Adipocyte (in vitro differentiated cells): ENCODE data around the gene RAET1G.
"Not testable (repeated sequence)": the region's sequence is repeated elsewhere in the genome, so short reads cannot be mapped to it uniquely, and the experiment has no call there.

Experiments
- DNase-seq: peaks from one replicate; pipeline ENCODE4 v3.0.0-alpha.2; 2015; ENCODE audit warnings: low read depth
- H3K27me3 ChIP-seq: replicated peaks from 2 replicates; pipeline ENCODE4 v1.7.0; 2013; ENCODE audit warnings: mild to moderate bottlenecking, low read length, moderate library complexity; ENCODE audit not compliant: control insufficient read depth, insufficient read depth
- H3K36me3 ChIP-seq: 2 replicates; pipeline ENCODE4 v1.7.0; 2013; ENCODE audit warnings: low read length, mild to moderate bottlenecking, moderate library complexity; ENCODE audit not compliant: control insufficient read depth, insufficient read depth, severe bottlenecking
- H3K4me1 ChIP-seq: 2 replicates; pipeline ENCODE4 v1.7.0; 2013; ENCODE audit warnings: mild to moderate bottlenecking, low read length, moderate library complexity; ENCODE audit not compliant: control insufficient read depth, insufficient read depth
- H3K4me3 ChIP-seq: 2 replicates; pipeline ENCODE4 v1.7.0; 2013; ENCODE audit warnings: mild to moderate bottlenecking, low read length, moderate library complexity
- H3K9ac ChIP-seq: 2 replicates; pipeline ENCODE4 v1.7.0; 2013; ENCODE audit warnings: mild to moderate bottlenecking, low read length, moderate library complexity
- H3K9me3 ChIP-seq: 2 replicates; pipeline ENCODE4 v1.7.0; 2013; ENCODE audit warnings: mild to moderate bottlenecking, low read length, moderate library complexity; ENCODE audit not compliant: control insufficient read depth

Gene RAET1G

DNA sequence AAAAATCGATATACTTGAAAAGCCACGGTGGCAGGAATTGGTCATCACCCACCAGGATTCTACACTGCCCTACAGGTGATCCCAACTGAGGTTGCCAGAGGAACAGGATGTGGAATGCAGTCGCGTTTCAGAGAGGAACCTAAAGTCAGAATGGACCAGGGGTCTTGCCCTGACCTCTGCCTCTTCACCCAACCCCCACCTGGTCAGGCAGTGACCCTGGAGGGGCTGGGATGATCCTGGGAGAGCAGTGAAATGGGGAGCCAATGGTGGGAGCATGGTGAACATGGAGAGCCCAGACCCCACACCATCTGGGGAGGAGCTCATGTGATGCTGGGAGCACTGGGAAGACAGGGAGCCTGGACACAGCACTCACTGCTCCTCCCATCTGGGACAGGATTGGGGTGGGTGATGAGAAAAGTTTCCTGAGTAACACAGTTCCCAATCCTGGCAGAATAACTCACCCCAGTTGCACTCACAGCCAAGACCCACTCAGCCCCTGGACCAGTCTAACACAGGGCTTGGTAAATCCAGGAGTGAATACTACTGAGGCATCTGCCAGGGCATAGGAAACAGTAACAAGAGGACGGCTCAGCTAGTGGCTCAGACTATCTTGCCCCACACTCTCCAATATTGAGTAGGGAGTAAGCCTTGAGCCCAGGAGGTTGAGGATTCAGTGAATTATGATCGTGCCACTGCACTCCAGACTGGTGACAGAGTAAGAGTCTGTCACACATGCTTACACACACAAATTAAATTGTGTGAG lies 17.2 kb upstream of the RAET1G start:
- Histone ChIP-seq H3K4me1 (peaks cover 10% of the 10 kb centered on the region), H3K4me3 (no peak overlapping the region), H3K27me3 (peaks cover 49% of the 10 kb centered on the region), H3K36me3 (no peaks in the 10 kb centered on the region), H3K9me3 (no peaks in the 10 kb centered on the region), H3K9ac (no peak overlapping the region)
- DNase-seq: no peak

DNA sequence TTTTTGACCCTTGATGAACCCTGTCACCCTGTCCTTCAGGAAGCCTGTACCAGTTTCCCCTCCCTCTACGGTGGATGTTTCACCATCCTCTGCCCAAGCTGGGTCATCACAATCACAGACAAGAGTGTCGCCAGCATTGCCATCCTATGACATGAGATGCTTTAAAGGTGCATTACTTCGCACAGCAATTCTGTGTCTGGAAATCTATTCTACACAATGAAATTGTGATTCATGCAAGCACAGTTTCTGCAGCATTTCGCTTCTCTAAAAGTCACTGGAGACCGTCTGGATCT lies 16.4 kb upstream of the RAET1G start:
- no peak for DNase-seq
- peaks cover 10% of the 10 kb centered on the region for H3K4me1 ChIP-seq
- no peaks in the 10 kb centered on the region for H3K36me3 ChIP-seq
- H3K9me3 ChIP-seq: no peaks in the 10 kb centered on the region
- H3K4me3 ChIP-seq: no peak overlapping the region
- peaks cover 56% of the 10 kb centered on the region for H3K27me3 ChIP-seq
- no peak overlapping the region for H3K9ac ChIP-seq

DNA sequence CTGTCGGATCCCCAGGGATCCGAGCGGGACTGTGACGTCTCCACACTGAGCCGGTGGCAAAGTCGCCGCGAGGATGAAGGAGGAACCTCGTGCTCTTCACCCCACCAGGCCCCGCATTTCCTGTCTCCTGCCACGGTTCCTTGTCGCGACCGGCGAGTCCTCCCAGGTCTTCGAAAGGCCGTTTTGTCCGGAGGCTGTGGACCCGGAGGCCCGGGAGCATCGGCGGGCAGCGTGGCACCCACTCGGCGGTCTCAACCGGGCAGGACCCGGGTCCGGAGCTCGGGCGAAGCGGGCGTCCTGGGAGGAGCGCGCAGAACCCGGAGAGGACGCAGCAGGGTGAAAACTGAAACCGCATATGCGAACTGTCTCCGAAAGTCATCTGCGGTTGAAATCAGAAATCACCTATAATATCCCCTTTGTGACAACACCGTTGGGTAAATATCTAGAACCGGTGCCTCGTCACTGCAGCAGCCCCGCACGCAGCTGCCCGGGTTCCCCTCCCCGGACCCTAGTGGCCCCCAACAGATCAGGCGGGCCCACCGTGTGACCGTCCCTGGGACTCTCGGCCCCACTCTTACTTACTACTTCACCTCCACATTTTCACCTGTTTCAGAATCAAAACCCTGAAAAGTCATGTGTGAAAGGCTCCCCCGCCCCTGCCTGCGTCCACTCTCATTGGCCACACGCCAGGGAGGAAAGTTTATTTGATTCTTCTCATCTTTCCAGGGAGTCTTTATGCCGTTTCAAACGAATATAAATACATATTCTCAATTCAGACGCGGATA lies 15.8 kb upstream of the RAET1G start:
- Histone ChIP-seq H3K4me3 (peak overlapping the region; percentile 76), H3K9ac (no peak overlapping the region), H3K4me1 (peaks cover 10% of the 10 kb centered on the region), H3K36me3 (no peaks in the 10 kb centered on the region), H3K9me3 (no peaks in the 10 kb centered on the region), H3K27me3 (peaks cover 56% of the 10 kb centered on the region)
- peak; percentile 47 for DNase-seq

GRCh38 chr6:149938013-149938570 lies 15.2 kb upstream of the RAET1G start:
- H3K36me3 ChIP-seq, DNase-seq, H3K9me3 ChIP-seq, H3K4me1 ChIP-seq, H3K9ac ChIP-seq: not testable (repeated sequence)
- Histone ChIP-seq H3K27me3 (peaks cover 56% of the 10 kb centered on the region), H3K4me3 (peak overlapping the region; percentile 76)

DNA sequence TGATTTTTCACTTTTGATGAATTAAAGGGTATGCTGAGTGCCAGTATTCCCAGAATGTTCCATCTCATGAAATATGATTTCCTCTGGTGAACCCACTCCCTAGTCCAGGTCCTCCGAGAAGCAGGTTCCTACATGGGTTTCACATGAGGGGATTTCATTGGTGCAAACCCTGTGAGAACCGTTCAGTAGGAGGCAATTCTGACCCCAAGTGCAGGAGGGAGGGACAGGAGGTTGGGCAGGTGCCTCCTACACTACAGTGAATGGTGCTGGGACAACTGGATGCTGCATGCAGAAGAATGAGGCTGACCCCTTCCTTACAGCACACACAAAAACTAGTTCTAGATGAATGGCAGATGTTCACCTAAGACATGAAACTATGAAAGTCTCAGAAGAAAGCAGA lies 13.8 kb upstream of the RAET1G start:
- no peaks in the 10 kb centered on the region for H3K36me3 ChIP-seq
- no peaks in the 10 kb centered on the region for H3K9me3 ChIP-seq
- H3K4me3 ChIP-seq: no peak overlapping the region
- H3K4me1 ChIP-seq: peaks cover 10% of the 10 kb centered on the region
- DNase-seq: no peak
- H3K27me3 ChIP-seq: peaks cover 56% of the 10 kb centered on the region
- H3K9ac ChIP-seq: no peak overlapping the region

DNA sequence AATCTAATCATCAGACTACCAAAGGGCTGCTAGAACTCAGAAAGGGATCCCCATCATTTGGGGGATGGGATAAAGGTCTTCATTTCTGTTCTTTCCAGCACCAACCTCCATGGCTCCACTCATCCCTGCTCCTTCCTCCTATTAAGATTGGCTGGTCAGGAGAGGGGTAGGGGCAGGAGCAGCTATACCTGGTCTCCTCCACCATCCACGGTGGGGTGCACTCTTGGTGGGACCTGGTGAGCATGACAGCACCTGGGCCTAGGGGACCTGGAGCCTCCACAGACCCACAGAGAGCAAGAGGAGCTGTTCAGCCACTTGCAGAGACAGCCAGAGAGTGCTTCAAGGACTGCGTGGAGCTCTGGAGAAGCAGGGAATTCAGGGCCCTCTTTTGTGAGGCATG lies 12.7 kb upstream of the RAET1G start:
- Histone ChIP-seq H3K36me3 (no peaks in the 10 kb centered on the region), H3K27me3 (peaks cover 52% of the 10 kb centered on the region)
- DNase-seq: no peak

DNA sequence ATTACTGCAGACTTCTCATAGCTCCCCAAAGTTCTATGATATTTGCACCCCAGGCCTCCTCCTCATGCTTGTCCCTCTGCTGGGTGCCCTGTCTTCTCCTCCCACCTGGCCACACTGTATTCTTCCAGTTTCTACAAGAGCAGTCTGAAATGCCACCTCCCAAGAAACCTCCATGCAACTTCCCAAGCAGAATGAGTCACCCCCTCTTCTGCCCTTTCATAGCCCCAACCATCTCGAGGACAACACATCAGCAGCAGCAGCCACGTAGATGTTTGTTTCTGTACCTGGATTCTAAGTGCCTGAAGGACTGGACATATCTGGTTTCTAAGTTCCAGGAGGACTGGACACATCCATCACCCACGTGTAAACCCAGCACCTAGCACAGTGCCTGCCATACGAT lies 12.3 kb upstream of the RAET1G start:
- Histone ChIP-seq H3K4me3 (no peak overlapping the region), H3K9ac (no peak overlapping the region), H3K27me3 (peaks cover 48% of the 10 kb centered on the region), H3K9me3 (no peaks in the 10 kb centered on the region), H3K36me3 (no peaks in the 10 kb centered on the region), H3K4me1 (peaks cover 10% of the 10 kb centered on the region)
- DNase-seq: no peak

More for the DNA sequence above, 12.7 kb upstream of the RAET1G start:
- Histone ChIP-seq H3K4me3 (no peak overlapping the region), H3K9ac (no peak overlapping the region), H3K4me1 (peaks cover 10% of the 10 kb centered on the region), H3K9me3 (no peaks in the 10 kb centered on the region)

DNA sequence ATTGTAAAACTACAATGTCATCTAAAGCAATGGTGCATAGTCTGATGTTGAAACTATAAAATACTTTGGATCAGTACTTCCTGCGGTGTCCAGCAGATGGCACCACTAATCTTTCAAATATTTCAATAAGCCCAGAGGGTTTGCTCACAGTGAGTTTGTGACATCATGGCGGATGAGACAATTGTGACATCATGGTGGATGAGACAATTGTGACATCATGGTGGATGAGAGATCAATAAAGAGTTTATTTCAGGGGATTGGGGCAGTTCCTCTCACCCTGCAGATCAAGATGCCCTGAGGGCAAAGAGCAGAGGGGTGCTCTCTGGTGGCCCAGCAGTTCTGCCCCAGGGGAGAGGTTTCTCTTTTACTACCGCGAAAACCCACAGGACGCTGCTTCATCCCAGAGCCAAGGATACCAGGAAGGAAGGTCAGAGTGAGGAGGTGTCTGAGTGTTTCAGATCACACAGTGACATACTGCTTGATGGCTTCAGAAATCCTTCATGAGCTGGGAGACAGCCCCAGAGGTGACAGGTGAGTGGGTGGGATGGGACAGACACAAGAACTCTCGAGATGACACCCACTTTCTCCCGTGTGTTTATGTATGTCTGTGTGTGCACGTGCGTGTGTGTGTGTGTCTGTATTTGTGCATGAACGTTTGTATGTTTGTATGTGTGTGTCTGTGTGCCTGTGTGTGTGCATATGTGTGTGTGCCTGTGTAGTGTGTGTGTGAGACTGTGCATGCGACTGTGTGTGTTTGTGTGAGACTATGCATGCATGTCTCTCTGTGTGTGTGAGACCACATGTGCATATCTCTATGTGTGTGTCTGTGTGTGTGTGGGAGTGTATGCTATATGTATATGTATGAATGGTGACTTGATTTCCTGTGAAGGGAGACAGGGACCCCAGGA lies 11.6 kb upstream of the RAET1G start:
- no peaks in the 10 kb centered on the region for H3K36me3 ChIP-seq
- peak; percentile 91 for DNase-seq
- H3K9ac ChIP-seq: no peak overlapping the region
- H3K27me3 ChIP-seq: peaks cover 48% of the 10 kb centered on the region
- H3K4me3 ChIP-seq: no peak overlapping the region
- no peaks in the 10 kb centered on the region for H3K9me3 ChIP-seq
- H3K4me1 ChIP-seq: peaks cover 10% of the 10 kb centered on the region

DNA sequence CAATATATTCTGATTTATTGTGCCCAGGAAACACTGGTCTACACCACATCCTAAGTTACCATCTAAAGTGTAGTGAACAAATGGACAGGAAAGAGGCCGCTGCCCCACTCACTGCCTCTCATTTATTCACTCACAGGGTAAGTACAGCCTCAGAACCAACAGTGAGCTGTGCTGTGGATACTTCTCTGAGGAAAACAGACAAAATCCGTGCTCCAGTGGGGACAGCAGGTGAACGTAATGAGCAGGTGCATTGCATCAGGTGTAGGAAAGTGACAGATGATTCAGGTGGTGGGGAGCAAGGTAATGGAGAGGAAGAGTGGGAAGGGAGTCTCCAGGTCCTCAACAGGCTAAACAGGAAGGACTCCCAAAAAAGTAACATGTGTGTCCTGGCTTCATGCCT lies 10.5 kb upstream of the RAET1G start:
- Histone ChIP-seq H3K4me3 (no peak overlapping the region), H3K36me3 (no peaks in the 10 kb centered on the region), H3K9me3 (no peaks in the 10 kb centered on the region), H3K4me1 (peaks cover 3% of the 10 kb centered on the region), H3K27me3 (peaks cover 45% of the 10 kb centered on the region), H3K9ac (no peak overlapping the region)
- no peak for DNase-seq

GRCh38 chr6:149933036-149933435 lies 10.1 kb upstream of the RAET1G start:
- no peaks in the 10 kb centered on the region for H3K9me3 ChIP-seq
- H3K27me3 ChIP-seq: peaks cover 41% of the 10 kb centered on the region
- H3K9ac ChIP-seq: no peak overlapping the region
- no peaks in the 10 kb centered on the region for H3K36me3 ChIP-seq
- no peaks in the 10 kb centered on the region for H3K4me1 ChIP-seq
- DNase-seq: no peak
- H3K4me3 ChIP-seq: no peak overlapping the region

- DNase-seq: no peak
- Histone ChIP-seq H3K4me1 (no peaks in the 10 kb centered on the region), H3K36me3 (no peaks in the 10 kb centered on the region), H3K9me3 (no peaks in the 10 kb centered on the region), H3K4me3 (no peak overlapping the region), H3K9ac (no peak overlapping the region), H3K27me3 (peaks cover 28% of the 10 kb centered on the region)
Observed at GRCh38 chr6:149931501-149931900, 8.6 kb upstream of the RAET1G start.
